ENCODE data around the gene ST8SIA1.
"Not testable (repeated sequence)": the region's sequence is repeated elsewhere in the genome, so short reads cannot be mapped to it uniquely, and the experiment has no call there.

The ST8SIA1 gene, protein sequence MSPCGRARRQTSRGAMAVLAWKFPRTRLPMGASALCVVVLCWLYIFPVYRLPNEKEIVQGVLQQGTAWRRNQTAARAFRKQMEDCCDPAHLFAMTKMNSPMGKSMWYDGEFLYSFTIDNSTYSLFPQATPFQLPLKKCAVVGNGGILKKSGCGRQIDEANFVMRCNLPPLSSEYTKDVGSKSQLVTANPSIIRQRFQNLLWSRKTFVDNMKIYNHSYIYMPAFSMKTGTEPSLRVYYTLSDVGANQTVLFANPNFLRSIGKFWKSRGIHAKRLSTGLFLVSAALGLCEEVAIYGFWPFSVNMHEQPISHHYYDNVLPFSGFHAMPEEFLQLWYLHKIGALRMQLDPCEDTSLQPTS

DNA sequence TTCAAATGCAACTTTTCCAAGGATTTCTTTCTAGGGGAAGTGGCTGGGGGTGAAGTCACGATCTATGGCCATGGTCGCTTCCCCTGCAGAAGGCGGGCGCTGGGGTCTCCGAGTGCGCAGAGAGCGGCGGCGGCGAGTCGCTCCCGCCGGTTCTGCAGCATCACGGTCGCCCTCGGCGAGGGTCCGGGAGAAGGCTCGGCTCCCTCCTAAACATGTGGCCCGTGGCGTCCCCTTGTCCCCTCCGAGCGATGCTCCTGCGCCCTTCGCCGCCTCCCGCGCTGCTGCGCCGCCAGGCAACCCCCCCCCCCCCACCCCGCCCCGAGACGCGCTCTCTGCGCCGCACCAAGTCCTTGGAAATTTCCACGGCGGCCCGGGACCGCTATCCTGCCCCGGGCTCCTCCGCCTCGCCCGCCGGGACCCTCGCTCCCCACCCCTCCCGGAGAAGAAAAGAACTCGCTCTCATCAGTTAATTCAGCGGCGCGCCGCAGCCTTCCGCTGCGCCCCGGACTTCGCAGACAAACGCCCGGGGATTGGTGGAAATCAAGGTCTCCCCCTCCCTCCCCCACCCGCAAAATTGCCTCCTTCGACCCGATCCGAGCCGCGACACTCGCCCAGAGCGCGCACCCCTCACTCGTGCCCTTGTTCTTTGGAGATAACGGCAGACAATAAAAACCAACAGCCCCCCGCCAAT, at the start of gene ST8SIA1:
Gene ST8SIA1 (minus strand): TSS at position 298 of the 691 bp plus-strand sequence. CDS start 475 bp downstream, outside the sequence.
- DNase-seq (ENCODE audit: low read depth in 2 of 2), result no peak

DNA sequence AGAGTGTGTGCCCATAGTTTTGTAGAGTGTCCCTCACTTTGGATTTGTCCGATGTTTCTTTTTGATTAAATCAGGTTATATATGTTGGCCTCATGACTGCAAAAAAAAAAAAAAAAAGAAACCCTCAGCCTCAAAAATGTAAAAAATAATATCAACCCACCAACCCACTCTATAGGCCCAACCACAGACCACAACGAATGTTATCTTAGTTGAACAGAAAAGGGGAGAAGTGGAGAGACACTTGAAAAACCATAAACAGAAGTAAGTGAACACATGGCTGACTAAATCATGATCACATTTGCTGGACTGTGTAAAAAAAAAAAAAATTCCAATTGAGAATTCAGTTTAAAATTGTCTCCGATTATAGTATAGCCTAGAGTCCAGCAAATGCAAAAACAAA, 45.5 kb upstream of the ST8SIA1 start:
- no peak for DNase-seq (ENCODE audit: low read depth in 2 of 2)

DNA sequence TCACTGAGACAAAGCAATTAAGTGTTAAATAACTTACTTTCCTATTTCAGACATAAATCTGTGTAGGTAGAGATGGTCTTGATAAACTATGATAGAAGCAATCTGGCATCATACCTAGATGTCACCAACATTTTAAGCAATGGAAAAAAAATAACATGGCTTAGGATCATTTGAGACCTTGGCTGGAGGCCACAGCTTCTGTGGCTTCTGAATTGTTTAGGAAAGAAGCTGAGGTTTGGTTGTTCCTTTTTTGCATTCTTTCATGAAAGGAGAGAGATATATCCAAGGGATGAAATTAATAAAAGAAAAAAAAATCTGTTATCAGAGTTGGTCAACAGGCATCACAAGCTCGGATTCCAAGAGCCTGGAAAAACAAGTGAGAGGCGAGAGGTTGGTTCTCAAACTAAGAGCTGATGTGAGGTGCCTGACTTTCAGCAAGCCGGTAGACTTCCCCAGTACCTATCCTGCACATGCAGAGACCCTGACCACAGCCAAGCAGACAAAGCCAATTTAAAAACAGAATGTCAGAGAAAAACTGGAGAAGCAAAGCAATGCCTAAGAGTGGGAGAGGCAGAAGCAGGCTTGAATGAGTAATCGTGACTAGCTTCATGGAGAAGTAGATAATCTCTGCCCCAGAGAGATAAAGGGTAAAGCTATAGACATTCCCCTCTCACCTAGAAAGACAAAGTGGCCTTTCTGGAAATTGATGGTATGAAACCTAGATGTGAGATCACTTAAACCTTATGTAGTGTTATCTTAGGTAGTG, 43.4 kb upstream of the ST8SIA1 start:
- DNase-seq (ENCODE audit: low read depth in 2 of 2), result no peak

DNA sequence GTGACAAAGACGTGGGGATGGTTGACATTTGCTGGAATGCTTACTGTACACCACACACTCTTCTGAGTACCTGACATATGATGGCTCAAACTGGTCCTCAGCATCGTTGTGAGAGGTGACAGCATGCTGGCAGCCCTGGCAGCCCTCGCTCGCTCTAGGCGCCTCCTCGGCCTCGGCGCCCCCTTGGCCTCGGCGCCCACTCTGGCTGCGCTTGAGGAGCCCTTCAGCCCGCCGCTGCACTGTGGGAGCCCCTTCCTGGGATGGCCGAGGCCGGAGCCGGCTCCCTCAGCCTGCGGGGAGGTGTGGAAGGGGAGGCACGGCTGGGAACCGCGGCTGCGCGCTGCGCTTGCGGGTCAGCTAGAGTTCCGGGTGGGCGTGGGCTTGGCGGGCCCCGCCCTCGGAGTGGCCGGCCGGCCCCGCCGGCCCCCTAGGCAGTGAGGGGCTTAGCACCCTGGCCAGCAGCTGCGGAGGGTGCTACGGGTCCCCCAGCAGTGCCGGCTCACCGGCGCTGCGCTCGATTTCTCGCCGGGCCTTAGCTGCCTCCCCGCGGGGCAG, 42.2 kb upstream of the ST8SIA1 start:
- DNase-seq (ENCODE audit: low read depth in 2 of 2), result not testable (repeated sequence)

DNA sequence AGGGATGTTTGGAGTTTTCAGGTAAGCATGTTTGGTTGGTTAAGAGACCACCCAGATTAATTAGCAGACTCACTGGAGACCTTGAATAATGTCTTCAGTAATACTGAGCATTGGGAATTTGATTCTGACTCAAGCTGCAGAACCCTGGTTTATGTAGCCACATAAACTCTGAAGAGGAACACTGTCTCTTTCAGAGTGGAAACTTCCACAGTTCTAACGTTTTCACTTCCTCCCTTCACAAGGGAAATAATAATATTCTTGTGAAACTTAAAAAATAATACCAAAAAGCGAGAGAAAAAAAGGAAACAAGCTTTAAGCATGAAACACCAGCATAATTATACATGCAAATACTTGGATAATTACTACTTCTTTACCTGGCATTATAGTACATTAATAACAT, 40.0 kb upstream of the ST8SIA1 start:
- no peak for DNase-seq (ENCODE audit: low read depth in 2 of 2)

DNA sequence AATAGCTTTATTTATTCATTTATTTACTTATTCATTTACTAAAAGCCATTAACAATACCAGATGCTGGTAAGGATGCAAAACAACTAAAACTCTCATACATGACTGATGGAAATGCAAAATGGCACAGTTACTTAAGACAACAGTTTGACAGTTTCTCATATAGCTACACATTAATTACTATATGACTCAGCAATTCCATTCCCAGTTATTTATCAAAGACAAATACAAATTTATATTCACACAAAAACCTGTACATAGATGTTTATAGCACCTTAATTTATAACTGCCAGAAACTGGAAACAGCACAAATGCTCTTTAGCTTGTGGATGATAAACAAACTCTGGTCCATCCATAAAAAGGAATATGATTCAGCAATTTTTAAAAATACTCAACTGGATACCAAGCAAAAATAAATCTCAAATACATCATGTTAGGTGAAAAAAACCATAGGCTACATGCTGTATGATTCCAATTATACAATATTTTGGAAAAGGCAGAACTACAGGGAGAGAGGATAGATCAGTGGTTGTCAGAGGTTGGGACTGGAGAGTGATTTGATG, 37.9 kb upstream of the ST8SIA1 start:
- DNase-seq (ENCODE audit: low read depth in 2 of 2), result no peak

DNA sequence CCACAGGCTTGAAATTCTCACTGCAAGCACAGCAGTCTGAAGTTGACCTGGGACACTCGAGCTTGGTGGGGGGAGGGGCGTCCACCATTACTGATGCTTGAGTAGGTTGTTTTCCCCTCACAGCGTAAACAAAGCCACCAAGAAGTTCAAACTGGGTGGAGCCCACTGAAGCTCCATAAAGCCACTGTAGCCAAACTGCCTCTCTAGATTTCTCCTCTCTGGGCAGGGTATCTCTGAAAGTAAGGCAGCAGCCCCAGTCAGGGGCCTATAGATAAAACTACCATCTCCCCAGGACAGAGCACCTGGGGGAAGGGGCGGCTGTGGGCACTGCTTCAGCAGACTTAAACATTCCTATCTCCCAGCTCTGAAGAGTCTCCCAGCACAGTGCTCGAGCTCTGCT, 31.7 kb upstream of the ST8SIA1 start:
- DNase-seq (ENCODE audit: low read depth in 2 of 2), result no peak

DNA sequence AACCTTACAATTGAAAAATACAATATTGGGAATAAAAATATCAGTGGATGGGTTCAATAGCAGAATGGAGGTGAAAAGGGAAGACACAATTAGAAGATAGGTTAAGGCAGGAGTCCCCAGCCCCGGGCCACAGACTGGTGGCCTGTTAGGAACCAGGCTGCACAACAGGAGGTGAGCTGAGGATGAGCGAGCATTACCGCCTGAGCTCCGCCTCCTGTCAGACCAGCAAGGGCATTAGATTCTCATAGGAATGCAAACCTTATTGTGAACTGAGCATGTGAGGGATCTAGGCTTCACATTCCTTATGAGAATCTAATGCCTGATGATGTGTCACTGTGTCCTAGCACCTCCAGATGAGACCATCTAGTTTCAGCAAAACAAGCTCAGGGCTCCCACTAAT, 27.3 kb upstream of the ST8SIA1 start:
- no peak for DNase-seq (ENCODE audit: low read depth in 2 of 2)

DNA sequence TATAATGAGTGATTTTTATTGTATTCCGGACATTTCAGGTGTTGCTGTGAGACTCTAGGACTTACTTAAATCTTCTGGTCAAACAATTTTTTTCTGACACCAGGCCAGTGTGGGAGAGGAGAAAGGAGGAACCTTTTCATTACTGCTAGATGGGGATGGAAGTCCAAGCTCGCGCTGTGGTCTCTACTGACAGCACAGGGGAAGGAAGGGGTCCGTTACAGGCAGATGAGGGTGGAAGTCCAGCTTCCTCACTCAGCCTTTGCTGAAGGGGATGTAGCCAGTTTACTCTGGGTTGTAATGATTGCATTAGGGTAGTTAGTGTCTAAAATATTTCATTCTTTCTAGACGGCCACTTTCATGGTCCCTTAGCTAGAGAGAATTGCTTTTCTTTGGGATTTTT, 26.3 kb upstream of the ST8SIA1 start:
- DNase-seq (ENCODE audit: low read depth in 2 of 2), result no peak

DNA sequence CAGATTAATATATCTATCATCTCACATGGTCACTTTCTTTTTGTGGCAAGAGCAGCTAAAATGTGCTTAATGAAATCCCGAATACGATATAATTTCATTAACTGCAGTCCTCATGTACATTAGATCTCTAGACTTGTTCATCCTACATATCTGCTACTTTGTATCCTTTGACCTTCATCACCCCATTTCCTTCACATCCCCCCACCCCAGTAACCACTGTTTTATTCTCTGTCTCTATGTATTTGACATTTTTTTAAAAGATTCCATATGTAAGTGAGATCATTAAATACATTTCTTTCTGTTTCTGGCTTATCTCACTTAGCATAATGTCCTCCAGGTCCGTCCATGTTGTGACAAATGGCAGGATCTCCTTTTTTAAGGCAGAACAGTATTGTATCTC, 23.0 kb upstream of the ST8SIA1 start:
- no peak for DNase-seq (ENCODE audit: low read depth in 2 of 2)

DNA sequence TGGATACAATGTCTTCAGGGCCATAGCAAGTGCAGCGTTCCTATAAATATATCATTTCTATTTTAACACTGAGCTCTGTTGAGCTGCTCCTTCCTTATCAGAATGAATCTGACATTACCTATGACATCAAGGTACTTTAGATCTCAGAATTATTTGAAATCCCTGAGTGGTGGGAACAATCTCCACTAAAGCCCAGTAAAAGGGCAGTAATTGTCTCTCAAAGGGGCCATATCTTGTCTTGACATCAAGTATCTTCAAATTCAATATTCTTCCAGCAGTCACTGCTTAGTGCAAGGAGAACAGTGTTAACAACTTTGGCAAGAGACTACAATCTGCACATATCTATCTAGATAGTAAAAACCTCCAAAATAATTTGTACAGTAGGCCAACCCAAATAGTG, 21.7 kb upstream of the ST8SIA1 start:
- no peak for DNase-seq (ENCODE audit: low read depth in 2 of 2)

DNA sequence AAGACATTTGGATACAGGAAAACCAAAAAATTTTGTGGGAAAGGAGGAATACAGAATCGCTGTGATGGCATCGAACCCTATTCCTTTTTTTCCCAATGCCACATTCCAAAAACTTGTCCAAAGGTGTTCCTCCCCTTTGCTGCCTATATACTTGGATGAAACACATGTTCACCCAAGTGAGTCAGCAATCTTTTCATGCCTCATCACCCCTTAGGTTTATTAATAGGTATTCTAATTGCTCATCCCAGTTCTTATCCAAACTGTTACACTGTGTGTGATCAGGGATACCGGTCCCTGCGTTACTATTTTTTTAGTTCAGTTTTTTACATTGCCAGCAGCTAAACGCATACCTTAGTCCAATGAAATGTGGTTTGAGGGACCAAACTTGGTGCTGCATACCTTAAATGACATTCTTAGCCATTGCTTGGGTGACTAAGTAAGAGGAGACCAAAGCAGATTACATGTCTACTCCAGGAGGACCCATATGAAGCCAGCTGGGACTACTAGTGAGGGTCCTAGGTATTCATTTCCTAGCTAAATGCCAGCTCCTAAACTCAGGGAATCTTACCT, 20.6 kb upstream of the ST8SIA1 start:
- DNase-seq (ENCODE audit: low read depth in 2 of 2), result no peak

DNA sequence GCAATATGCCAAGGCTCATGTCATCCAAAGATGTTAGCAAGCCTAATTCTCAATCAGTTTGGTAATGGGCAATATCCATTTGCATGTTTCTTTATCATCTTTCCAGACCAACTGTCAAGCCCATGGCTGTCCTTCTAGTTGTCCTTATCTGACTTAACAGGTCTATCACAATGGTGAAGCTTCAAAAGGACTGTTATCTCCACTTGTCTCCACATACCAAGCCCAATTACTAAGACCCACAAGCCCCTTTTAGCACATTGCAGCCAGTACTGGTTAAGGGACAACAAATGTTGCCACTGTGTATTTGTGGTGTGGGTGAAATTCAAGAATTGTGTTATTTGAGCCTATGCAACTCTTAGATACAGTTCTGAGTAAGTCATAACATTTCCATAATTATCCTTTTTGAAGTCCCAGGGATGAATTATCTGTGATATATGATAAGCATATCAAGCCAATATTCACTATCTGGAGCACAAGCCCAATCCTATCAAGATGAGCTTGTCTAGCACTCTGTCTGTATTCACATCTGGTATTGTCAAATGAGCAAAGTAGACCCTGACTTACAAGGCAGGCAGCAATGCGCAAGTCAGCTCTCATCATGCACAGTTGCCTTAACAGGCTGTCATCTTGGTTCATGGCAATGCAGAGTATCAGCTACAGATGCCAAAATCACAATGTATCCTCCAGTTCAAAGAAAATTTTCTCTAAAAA, 19.3 kb upstream of the ST8SIA1 start:
- DNase-seq (ENCODE audit: low read depth in 2 of 2), result no peak

DNA sequence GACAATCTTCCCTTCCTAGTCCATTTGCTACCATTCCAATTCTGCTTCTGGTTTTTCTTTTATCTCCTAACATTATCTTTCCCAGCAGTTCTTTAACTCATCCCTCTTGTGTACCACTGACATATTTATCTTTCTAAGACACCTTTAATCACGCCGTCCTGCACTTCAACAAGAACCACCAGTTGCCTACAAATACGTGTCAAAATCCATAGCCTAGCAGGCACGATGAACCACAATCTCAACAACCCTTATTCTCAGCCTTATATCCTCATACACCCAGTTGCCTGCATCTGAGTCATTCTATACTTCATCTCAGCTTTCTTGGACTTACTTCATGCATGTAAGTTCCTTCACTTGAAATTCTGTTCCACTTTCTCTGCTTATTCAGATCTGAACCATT, 16.4 kb upstream of the ST8SIA1 start:
- no peak for DNase-seq (ENCODE audit: low read depth in 2 of 2)

DNA sequence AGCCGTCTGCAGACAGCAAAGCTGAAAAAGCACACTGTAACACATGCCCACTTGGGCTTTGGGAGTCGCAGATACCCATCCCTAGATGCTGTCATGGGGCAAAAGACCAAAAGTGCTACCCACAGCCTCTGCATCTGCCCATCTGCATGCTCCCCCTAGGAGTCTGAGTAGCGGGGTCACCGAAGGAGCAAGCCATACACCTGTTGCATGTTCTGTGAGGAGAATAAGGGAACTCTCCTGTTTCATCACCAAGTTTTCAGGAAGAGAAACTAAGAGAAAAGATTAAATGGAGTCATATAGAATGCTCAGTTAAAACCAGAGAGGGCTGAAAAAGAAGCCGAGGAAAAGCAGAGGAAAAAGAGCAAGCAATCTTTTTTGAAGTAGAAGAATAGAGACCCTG, 13.7 kb upstream of the ST8SIA1 start:
- no peak for DNase-seq (ENCODE audit: low read depth in 2 of 2)

DNA sequence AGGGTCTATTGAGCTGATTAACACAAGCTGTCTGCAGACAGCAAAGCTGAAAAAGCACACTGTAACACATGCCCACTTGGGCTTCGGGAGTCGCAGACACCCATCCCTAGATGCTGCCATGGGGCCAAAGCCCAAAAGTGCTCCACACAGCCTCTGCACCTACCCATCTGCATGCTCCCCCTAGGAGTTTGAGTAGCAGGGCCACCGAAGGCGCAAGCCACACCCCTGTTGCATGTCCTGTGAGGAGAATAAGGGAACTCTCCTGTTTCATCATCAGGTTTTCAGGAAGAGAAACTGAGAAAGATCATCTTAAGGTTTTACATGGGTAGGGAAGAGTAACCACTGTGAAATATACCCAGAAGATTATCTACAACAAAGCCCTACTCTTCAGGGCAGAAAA, 5.6 kb upstream of the ST8SIA1 start:
- no peak for DNase-seq (ENCODE audit: low read depth in 2 of 2)

DNA sequence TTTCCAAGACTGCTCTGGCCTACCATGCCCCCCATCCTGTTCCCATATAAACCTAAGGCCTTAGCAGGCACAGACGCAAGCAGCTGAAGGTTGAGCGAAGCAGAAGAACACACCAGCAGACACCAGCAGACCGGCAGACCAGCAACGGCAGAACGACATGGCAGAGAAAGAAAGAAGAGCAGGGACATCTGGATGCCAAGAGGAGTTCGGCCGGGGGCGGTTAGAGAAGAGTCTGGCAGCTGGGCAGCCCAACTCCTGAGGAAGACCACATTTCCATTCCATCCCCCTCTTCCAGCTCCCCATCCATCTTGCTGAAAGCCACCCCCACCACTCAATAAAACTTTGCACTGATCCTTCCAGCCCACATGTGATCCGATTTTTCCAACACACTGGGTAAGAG, 5.2 kb upstream of the ST8SIA1 start:
- DNase-seq (ENCODE audit: low read depth in 2 of 2), result no peak

DNA sequence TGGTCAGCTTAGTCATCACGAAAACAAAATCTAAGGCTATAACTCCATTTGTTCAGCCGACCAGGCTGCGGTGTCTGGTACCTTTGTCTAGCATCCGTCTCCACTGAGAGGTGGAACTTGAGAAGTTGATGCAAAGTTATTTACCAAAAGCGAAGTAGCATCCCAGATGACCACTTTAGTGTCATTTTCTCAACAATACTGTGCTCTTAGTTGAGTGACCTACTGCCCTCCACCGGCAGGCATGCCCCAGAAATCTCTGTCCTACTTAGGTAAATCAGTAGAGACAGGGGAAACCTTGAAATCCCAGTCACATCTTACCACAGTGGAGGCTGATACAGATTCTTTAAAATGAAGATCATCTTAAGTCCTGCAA, 1.3 kb upstream of the ST8SIA1 start:
- DNase-seq (ENCODE audit: low read depth in 2 of 2), result no peak

DNA sequence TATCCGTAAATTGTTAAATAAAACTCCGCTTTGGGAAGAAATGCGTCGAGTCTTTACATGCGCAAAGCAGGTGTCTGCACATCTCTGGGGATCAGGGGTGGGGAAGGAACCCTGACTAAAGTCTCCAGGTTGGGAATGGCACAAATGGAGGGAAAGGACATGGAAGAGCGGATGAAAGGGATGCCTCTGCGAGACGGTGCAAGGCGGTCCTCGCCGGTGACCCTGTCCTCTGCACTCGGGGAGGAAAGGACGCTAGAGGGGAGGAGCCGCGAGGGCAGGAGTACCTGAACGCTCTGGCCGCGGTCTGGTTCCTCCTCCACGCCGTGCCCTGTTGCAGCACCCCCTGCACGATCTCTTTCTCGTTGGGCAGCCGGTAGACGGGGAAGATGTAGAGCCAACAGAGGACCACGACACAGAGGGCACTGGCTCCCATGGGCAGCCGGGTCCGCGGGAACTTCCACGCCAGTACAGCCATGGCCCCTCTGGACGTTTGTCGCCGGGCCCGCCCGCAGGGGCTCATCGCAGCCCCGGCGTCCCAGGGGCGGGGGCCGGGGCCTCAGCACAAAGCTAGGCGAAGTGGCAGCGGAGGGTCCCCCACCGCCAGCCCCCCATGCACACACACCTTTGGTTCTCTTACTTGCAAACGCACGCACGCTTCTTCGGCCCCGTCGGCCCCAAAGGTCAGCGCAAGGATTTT, 646 bp downstream of the ST8SIA1 start:
- DNase-seq (ENCODE audit: low read depth in 2 of 2), result no peak

DNA sequence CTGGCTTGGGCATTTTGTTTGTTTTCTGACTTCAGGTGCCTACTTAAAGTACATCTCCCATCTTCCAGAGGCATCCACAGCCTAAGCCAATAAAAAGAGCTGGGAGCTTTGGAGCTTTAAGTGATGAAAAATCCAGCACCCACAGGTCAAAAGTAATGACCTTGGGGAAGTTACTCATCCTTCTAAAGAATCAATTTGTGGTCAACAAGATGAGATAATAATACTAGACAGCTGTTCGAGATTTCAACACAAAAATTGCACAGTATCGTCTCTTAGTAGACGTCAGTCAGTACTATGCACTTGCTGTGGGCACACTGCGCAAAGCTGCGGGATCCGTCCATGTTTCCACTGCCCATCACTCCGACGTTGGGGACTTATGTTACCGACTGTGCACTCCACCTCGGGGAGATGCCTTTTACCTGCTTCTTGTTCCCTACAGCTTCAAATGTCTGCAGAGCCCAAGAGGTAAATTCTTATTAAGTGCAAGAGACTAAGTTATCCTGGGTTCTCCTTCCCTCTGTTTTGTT, 1.3 kb downstream of the ST8SIA1 start:
- DNase-seq (ENCODE audit: low read depth in 2 of 2), result no peak

All from fibroblast of skin of left quadriceps (primary cell).